Stimulated activated naive B cell treated with anti-CD40 and anti-IgM and Interleukin-4, amounts not matched to agents 10 μg/mL and 1 μg/mL and 100 μg/mL, for 72 hours (primary cell): ENCODE data around the gene TSGA10.

ENCODE experiments used
- ATAC-seq, 2 donors: fragments of 150-1000 bp; cut with Tn5 transposase; replicated peaks; 2 replicates each; pipeline ENCODE4 v1.10.0; 2021; ENCODE audit warnings: moderate library complexity in 1 of 2
- DNase-seq: peaks from one replicate; pipeline ENCODE4 v3.0.0; 2021
- H3K27ac Mint-ChIP-seq: one replicate; pipeline ENCODE4 v1.8.0; 2022; ENCODE audit warnings: mild to moderate bottlenecking, mixed read lengths
- H3K27me3 Mint-ChIP-seq, 2 donors: one replicate each; pipeline ENCODE4 v1.8.0; 2022; ENCODE audit warnings: mixed read lengths in 2 of 2
- H3K36me3 Mint-ChIP-seq, 2 donors: one replicate each; pipeline ENCODE4 v1.8.0; 2022; ENCODE audit warnings: mixed read lengths in 2 of 2, mild to moderate bottlenecking in 1 of 2
- H3K4me1 Mint-ChIP-seq, 2 donors: one replicate each; pipeline ENCODE4 v1.8.0; 2022; ENCODE audit warnings: mixed read lengths in 2 of 2, mild to moderate bottlenecking in 1 of 2
- H3K4me3 Mint-ChIP-seq, 2 donors: one replicate each; pipeline ENCODE4 v1.8.0; 2022; ENCODE audit warnings: mild to moderate bottlenecking in 2 of 2, mixed read lengths in 2 of 2, moderate library complexity in 1 of 2
- H3K9me3 Mint-ChIP-seq, 2 donors: one replicate each; pipeline ENCODE4 v1.8.0; 2022; ENCODE audit warnings: mixed read lengths in 2 of 2, mild to moderate bottlenecking in 1 of 2

TSGA10 gene

GRCh38 chr2:99180755-99181623, 26.2 kb upstream of the TSGA10 start, which contains the start of the genes MITD1 and MRPL30:
MITD1 (minus strand) TSS chr2:99181058; CDS start chr2:99180981, 77 bp downstream.
MRPL30 (plus strand) TSS chr2:99181184; CDS start chr2:99186204, 5,020 bp downstream.
- peak; percentile 96 to 97 for ATAC-seq
- H3K36me3 Mint-ChIP-seq = peaks cover 17 to 26% of the 10 kb centered on the region in 2 donors
- H3K27me3 Mint-ChIP-seq = no peaks in the 10 kb centered on the region
- H3K4me1 Mint-ChIP-seq = peaks cover 26 to 49% of the 10 kb centered on the region in 2 donors
- H3K27ac Mint-ChIP-seq = peak within 1 kb of the TSS; percentile 98
- H3K9me3 Mint-ChIP-seq = no peaks in the 10 kb centered on the region
- DNase-seq = peak; percentile 88
- H3K4me3 Mint-ChIP-seq = peak within 1 kb of the TSS; percentile 99 to 100

- H3K9me3 Mint-ChIP-seq = no peaks in the 10 kb centered on the region
These were observed 16.8 kb upstream of the TSGA10 start for GRCh38 chr2:99171377-99172140.

DNA sequence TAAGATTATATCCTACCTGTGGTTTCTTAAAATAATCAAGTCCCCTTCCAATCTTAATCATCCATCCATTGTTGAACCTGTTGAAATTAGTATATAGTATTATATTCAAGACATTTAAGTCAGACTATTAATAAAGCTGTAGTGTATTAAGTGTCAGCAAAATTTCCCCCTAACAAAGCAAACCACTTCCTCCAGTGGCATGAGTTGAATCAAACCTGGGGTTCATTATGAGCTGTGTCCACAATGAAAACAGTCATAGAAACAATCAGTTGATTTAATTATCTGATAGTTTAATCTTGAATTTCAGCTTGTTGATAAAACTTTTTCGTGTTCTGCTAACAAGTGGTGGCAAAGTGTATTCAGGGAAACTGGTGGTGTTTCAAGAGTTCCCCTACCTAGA, 14.8 kb upstream of the TSGA10 start:
- Mint-ChIP-seq H3K4me3 (no peak overlapping the region), H3K27me3 (no peaks in the 10 kb centered on the region), H3K36me3 (peaks cover 17 to 48% of the 10 kb centered on the region in 2 donors), H3K27ac (no peak overlapping the region), H3K9me3 (no peaks in the 10 kb centered on the region), H3K4me1 (peaks cover 7 to 13% of the 10 kb centered on the region in 2 donors)
- no peak for DNase-seq
- ATAC-seq = peak; percentile 48 to 68

More at GRCh38 chr2:99171377-99172140, 16.8 kb upstream of the TSGA10 start:
- DNase-seq (no peak), ATAC-seq (no peak)
- Mint-ChIP-seq H3K27ac (peak overlapping the region; percentile 25), H3K36me3 (peaks cover 13 to 50% of the 10 kb centered on the region in 2 donors), H3K4me1 (peaks cover 12 to 28% of the 10 kb centered on the region in 2 donors), H3K4me3 (no peak overlapping the region), H3K27me3 (no peaks in the 10 kb centered on the region)

DNA sequence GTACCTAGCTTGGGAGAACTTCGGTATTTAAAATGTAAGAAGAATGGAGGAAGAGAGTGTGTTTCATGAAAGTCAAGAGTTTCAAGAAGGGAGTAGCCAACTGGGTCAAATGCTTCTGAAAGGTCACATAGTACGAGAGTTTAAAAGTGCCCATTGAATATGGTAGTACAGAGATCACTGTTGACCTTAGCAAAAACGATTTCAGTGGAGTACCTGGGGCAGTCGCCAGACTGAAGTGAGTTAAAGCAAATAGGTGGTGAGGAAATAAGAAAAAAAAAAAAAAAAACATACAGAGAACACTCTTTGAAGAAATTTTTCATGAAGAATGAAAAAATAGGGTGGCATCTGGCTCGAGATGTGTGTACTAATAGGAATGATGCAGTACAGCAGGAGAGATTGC, 11.5 kb upstream of the TSGA10 start:
- Mint-ChIP-seq H3K4me3 (no peak overlapping the region), H3K4me1 (peaks cover 0 to 2% of the 10 kb centered on the region in 2 donors), H3K9me3 (no peaks in the 10 kb centered on the region), H3K36me3 (peaks cover 20 to 42% of the 10 kb centered on the region in 2 donors), H3K27ac (no peak overlapping the region), H3K27me3 (no peaks in the 10 kb centered on the region)
- ATAC-seq (peak in 1 of 2 donors; percentile 31), DNase-seq (no peak)

GRCh38 chr2:99159594-99159993, 4.9 kb upstream of the TSGA10 start:
- ATAC-seq (no peak), DNase-seq (no peak)
- H3K27ac Mint-ChIP-seq = peak overlapping the region; percentile 94
- no peaks in the 10 kb centered on the region for H3K9me3 Mint-ChIP-seq
- H3K4me1 Mint-ChIP-seq = peaks cover 32 to 40% of the 10 kb centered on the region in 2 donors
- H3K27me3 Mint-ChIP-seq = no peaks in the 10 kb centered on the region
- H3K36me3 Mint-ChIP-seq = peaks cover 26 to 41% of the 10 kb centered on the region in 2 donors
- H3K4me3 Mint-ChIP-seq = no peak overlapping the region

DNA sequence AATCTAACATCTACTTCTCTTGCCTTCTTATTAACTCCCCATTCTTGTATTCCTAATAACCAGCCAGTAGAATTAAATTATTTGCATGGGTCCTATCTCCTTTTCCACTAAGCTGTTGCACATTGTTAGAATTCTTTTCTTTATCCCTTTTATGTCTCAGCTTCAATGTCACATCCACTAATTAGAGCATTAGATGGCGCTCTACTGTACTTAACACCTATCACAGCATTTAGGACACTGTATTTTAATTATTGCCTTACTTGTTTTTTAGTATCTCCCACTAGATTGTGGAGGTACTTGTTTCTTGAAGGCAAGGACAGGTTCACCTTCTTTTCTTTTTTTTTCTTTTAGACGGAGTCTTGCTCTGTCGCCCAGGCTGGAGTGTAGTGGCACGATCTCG, 3.9 kb upstream of the TSGA10 start:
- Mint-ChIP-seq H3K4me3 (no peak overlapping the region), H3K9me3 (no peaks in the 10 kb centered on the region), H3K27me3 (no peaks in the 10 kb centered on the region), H3K36me3 (peaks cover 25 to 37% of the 10 kb centered on the region in 2 donors), H3K27ac (peak overlapping the region; percentile 43), H3K4me1 (peaks cover 36 to 40% of the 10 kb centered on the region in 2 donors)
- ATAC-seq = no peak
- no peak for DNase-seq

DNA sequence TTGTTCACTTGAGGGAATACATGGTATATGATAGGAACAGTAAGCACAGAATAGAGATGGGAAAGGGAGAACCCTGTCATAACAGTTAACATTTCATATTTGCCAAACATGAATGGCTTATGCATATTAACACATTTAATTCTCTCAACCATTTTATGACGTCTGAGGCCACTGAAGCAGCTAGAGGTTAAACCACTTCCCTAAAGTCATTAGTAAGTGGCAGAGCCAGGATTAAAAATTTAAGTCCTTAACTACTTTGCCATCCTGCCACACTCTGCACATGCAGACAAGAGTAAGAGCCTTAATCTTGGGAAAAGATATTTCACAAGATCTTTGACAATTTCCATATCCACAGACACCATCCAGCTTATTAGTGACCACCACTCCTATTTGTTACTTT, 2.1 kb upstream of the TSGA10 start:
- H3K4me3 Mint-ChIP-seq = peak overlapping the region; percentile 18 to 21
- DNase-seq (no peak), ATAC-seq (peak; percentile 42 to 49)
- peak overlapping the region; percentile 59 for H3K27ac Mint-ChIP-seq
- H3K9me3 Mint-ChIP-seq = no peaks in the 10 kb centered on the region
- H3K4me1 Mint-ChIP-seq = peaks cover 36 to 40% of the 10 kb centered on the region in 2 donors
- H3K27me3 Mint-ChIP-seq = no peaks in the 10 kb centered on the region
- H3K36me3 Mint-ChIP-seq = peaks cover 22 to 35% of the 10 kb centered on the region in 2 donors

DNA sequence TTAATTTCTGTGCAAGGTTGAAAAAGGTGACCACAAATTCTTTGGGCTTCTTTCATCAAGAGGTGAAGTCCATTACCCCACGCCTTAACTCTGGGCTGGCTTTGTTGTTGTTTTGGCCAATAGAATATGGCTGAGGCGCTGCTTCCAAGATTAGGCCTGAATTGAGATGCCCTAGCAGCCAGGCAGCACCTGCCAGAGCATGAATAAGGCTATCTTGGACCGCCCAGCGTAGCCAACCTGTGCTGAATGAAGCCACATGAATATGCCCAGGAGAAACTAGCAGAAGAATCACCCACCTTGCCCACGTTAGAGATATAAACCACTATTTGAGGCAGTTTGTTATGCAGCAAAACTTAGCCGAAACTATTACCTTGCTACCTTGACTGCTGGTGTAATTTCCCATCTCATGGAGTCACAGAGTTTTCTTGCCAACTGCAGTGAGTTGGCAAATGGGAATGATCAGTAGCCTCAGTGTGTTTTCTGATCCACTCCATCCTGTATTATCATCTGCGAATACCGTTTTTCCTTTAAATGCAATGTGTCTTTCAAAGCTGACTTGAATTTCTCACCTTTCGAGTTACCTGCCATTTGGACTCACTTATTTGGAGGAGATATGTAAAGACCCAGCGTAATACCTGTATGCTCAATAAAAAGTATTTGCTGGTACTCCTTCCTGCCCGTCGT, 679 bp downstream of the TSGA10 start:
- DNase-seq (no peak), ATAC-seq (no peak)
- H3K27me3 Mint-ChIP-seq = no peaks in the 10 kb centered on the region
- no peaks in the 10 kb centered on the region for H3K9me3 Mint-ChIP-seq
- H3K4me1 Mint-ChIP-seq = peaks cover 31 to 34% of the 10 kb centered on the region in 2 donors
- no peak overlapping the region for H3K4me3 Mint-ChIP-seq
- H3K27ac Mint-ChIP-seq = peak overlapping the region; percentile 95
- H3K36me3 Mint-ChIP-seq = peaks cover 18 to 29% of the 10 kb centered on the region in 2 donors

DNA sequence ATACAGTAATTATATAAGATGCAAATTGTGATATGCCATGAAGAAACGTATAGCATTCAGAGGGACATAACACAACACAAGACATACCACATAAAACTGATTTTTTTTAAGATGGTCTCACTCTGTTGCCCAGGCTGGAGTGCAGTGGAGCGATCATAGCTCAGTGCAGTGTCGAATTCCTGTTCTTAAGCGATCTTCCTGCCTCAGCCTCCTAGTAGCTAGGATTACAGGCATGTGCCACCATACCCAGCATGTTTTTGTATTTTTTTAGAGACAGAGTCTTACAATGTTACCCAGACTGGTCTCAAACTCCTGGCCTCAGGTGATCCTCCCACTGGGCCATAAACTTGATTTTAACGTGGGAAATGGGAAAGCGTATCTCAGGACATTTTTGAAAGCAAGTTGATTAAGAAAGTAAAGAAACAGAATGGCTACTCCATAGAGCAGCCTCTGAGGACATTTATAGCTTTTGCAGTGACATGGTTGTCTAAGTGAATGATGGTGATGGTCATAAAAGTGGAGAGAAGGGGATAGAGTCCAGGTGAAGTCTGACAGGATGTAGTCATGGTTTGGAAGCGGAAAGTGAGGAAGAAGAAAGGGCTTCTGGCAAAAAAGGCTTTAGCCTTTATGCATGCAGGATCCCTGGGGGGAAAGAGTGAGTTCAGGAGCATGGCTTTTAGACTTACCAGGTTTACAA, 2.4 kb downstream of the TSGA10 start:
- no peaks in the 10 kb centered on the region for H3K27me3 Mint-ChIP-seq
- no peak overlapping the region for H3K27ac Mint-ChIP-seq
- H3K36me3 Mint-ChIP-seq = peaks cover 10 to 20% of the 10 kb centered on the region in 2 donors
- H3K9me3 Mint-ChIP-seq = no peaks in the 10 kb centered on the region
- ATAC-seq (no peak), DNase-seq (no peak)
- no peak overlapping the region for H3K4me3 Mint-ChIP-seq
- H3K4me1 Mint-ChIP-seq = peaks cover 25 to 27% of the 10 kb centered on the region in 2 donors

DNA sequence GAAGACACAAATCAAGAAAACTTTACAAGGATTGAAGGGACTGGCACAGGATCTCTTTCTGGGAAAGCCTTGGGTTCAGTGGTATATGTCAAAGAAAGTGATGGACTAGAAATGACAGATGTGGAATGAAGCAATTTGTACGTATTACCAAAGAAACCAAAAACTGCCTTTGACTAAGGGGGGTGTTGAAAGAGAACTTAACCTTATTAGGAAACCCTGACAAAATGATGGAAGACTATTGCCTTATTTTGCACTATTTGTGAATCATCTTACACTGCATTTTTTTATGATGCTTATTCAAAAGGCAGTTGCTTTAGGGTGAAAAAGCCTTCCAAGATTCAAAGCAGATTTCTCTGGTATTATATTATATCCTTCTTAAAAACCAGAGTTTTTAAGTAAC, 4.0 kb downstream of the TSGA10 start:
- Mint-ChIP-seq H3K27ac (no peak overlapping the region), H3K27me3 (no peaks in the 10 kb centered on the region), H3K4me1 (peaks cover 11% of the 10 kb centered on the region in 2 donors), H3K4me3 (no peak overlapping the region), H3K36me3 (peaks cover 9 to 17% of the 10 kb centered on the region in 2 donors), H3K9me3 (no peaks in the 10 kb centered on the region)
- DNase-seq = no peak
- ATAC-seq = no peak

- Mint-ChIP-seq H3K4me1 (peaks cover 8 to 16% of the 10 kb centered on the region in 2 donors), H3K27ac (peak within 1 kb of the TSS; percentile 91), H3K27me3 (no peaks in the 10 kb centered on the region), H3K9me3 (no peaks in the 10 kb centered on the region), H3K36me3 (peaks cover 2 to 8% of the 10 kb centered on the region in 2 donors), H3K4me3 (peak within 1 kb of the TSS; percentile 97 to 99)
- peak; percentile 97 for DNase-seq
- ATAC-seq = peak; percentile 90 to 92
These were observed 13.3 kb downstream of the TSGA10 start, which contains the start of gene C2orf15 for GRCh38 chr2:99141110-99142108. C2orf15 (plus strand) TSS chr2:99141707; CDS start chr2:99150559, 8,852 bp downstream.

GRCh38 chr2:99140860-99141109, 14.0 kb downstream of the TSGA10 start:
- peak; percentile 37 to 41 for ATAC-seq
- Mint-ChIP-seq H3K27ac (peak overlapping the region; percentile 91), H3K4me3 (peak overlapping the region; percentile 97 to 99), H3K27me3 (no peaks in the 10 kb centered on the region), H3K4me1 (peaks cover 8 to 16% of the 10 kb centered on the region in 2 donors), H3K36me3 (peaks cover 2 to 8% of the 10 kb centered on the region in 2 donors), H3K9me3 (no peaks in the 10 kb centered on the region)
- DNase-seq = no peak
